T-helper 2 cell treated with Interferon-gamma antibody and Interleukin-4, amounts not matched to agents 5 μg/mL and 100 μg/mL, for 36 hours (primary cell): Measurements from ENCODE around the gene ZYG11A.
"Not testable (repeated sequence)": the region's sequence is repeated elsewhere in the genome, so short reads cannot be mapped to it uniquely, and the experiment has no call there.

Experiments used
- DNase-seq: peaks from one replicate; pipeline ENCODE4 v3.0.0; 2021; ENCODE audit warnings: low spot score
- H3K27ac Mint-ChIP-seq: one replicate; pipeline ENCODE4 v1.8.0; 2021; ENCODE audit warnings: mild to moderate bottlenecking, mixed read lengths
- H3K27me3 Mint-ChIP-seq: one replicate; pipeline ENCODE4 v1.8.0; 2021; ENCODE audit warnings: low read depth, mixed read lengths
- H3K36me3 Mint-ChIP-seq: one replicate; pipeline ENCODE4 v1.8.0; 2021; ENCODE audit warnings: low read depth, mixed read lengths
- H3K4me1 Mint-ChIP-seq: one replicate; pipeline ENCODE4 v1.8.0; 2021; ENCODE audit warnings: low read depth, mixed read lengths
- H3K4me3 Mint-ChIP-seq: one replicate; pipeline ENCODE4 v1.8.0; 2022; ENCODE audit warnings: mild to moderate bottlenecking, moderate library complexity, mixed read lengths
- H3K9me3 Mint-ChIP-seq: one replicate; pipeline ENCODE4 v1.8.0; 2021; ENCODE audit warnings: mixed read lengths

ZYG11A gene

DNA sequence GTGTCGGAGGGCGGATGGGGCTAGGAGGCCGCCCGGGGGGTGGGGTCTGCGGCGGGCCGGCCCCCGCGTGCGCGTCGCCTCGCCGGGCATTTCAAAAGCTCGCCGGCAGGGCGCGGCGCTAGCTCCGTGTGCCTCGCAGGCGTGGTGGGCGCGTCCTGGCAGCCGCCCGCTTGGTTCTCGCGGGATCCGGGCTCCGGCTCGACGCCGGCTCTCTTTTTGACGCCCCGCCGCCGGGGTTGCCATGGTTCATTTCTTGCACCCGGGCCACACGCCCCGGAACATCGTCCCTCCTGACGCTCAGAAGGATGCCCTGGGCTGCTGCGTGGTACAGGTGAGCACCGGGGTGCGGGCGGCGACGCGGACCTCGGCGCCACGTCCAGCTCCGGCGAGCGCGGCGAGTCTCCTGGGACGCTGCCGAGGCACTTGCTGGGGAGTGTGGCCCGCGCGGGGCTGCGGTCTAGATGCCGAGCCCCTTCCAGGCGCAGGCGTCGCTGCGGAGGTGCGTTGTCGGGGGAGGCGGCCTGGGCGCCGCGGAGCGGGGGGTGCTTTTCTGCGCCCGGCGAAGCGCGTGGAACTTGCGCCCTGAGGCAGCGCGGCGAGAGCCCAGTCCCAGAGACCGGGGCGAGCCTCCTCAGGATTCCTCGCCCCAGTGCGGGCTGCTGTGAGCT, at the start of gene ZYG11A:
ZYG11A (plus strand) TSS at position 118 of the 668 bp plus-strand sequence; CDS start at position 242, 124 bp downstream.
- no peaks in the 10 kb centered on the region for H3K36me3 Mint-ChIP-seq
- peaks cover 1% of the 10 kb centered on the region for H3K4me1 Mint-ChIP-seq
- DNase-seq: peak; percentile 83
- peaks cover 29% of the 10 kb centered on the region for H3K27me3 Mint-ChIP-seq
- no peak within 1 kb of the TSS for H3K27ac Mint-ChIP-seq
- H3K9me3 Mint-ChIP-seq: no peaks in the 10 kb centered on the region
- H3K4me3 Mint-ChIP-seq: peak within 1 kb of the TSS; percentile 67

DNA sequence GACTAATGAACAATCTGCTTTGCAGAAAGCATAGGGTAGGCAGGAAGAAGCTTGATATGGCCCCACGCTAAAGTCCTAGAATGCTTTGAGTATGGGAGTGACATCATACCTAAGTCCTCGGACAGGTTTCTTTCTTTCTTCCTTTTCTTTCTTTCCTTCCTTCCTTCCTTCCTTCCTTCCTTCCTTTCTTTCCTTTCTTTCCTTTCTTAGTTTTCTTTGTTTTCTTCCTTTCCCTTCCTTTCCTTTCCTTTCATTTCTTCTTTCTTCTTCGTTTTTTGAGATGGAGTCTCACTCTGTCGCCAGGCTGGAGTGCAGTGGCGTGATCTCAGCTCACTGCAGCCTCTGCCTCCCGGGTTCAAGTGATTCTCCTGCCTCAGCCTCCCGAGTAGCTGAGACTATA, 48.8 kb upstream of the ZYG11A start:
- not testable (repeated sequence) for H3K4me1 Mint-ChIP-seq, H3K4me3 Mint-ChIP-seq, H3K9me3 Mint-ChIP-seq, H3K27ac Mint-ChIP-seq, H3K27me3 Mint-ChIP-seq, H3K36me3 Mint-ChIP-seq, DNase-seq

DNA sequence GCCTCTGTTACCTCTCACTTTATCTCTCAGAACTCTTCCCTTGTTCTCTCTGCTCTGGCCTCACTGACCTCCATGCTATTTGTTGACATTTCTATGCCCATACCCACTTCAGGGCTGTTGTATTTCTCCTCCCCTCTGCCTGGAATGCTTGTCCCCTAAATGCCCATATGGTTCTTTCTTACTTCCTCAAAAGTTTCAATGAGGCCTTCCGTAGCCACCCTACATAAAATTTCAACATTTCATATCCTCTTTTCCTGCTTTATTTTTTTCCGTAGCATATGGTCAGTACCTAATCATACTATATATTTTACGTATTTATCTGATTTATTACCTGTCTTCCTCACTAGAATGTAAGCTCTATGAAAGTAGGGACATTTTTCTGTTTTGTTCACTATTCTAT, 47.1 kb upstream of the ZYG11A start:
- H3K4me3 Mint-ChIP-seq: no peak overlapping the region
- H3K4me1 Mint-ChIP-seq: no peaks in the 10 kb centered on the region
- no peak overlapping the region for H3K27ac Mint-ChIP-seq
- H3K9me3 Mint-ChIP-seq: no peaks in the 10 kb centered on the region
- H3K27me3 Mint-ChIP-seq: no peaks in the 10 kb centered on the region
- peaks cover 5% of the 10 kb centered on the region for H3K36me3 Mint-ChIP-seq
- DNase-seq: no peak

DNA sequence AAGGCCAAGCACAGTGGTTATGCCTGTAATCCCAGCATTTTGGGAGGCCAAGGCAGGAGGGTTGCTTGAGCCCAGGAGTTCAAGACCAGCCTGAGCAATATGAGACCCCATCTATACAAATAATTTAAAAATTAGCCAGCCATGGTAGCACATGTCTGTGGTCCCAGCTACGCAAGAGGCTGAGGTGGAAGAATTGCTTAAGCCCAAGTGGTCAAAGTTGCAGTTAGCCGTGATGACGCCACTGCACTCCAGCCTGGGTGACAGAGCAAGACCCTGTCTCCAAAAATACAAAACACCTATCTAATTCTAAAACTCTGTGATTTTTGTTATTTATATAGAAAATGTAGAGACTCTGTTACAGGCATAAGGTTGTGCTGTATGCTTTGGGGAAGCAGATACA, 44.2 kb upstream of the ZYG11A start:
- no peaks in the 10 kb centered on the region for H3K9me3 Mint-ChIP-seq
- H3K27me3 Mint-ChIP-seq: no peaks in the 10 kb centered on the region
- no peak for DNase-seq
- H3K4me3 Mint-ChIP-seq: no peak overlapping the region
- no peaks in the 10 kb centered on the region for H3K4me1 Mint-ChIP-seq
- H3K27ac Mint-ChIP-seq: no peak overlapping the region
- peaks cover 8% of the 10 kb centered on the region for H3K36me3 Mint-ChIP-seq

DNA sequence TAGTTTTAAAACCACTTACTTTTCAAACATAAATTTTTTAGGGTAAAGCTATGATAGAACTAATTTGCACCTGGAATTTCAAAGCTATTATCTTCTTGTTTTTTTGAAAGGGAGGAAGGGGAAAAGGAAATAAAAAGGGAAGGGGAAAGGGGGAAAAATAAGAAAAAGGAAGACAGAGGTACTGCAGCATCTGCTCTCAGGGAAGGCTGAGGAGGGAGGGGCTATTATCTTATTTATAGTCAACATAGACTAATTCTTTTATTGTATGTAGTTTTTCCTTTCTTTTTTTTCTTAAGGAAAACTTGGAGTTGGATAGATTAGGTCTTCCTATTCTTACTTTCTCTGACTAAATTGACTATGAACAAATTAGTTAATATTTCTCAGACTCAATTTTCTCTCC, 41.5 kb upstream of the ZYG11A start:
- H3K4me1 Mint-ChIP-seq: no peaks in the 10 kb centered on the region
- no peak overlapping the region for H3K27ac Mint-ChIP-seq
- no peak overlapping the region for H3K4me3 Mint-ChIP-seq

DNA sequence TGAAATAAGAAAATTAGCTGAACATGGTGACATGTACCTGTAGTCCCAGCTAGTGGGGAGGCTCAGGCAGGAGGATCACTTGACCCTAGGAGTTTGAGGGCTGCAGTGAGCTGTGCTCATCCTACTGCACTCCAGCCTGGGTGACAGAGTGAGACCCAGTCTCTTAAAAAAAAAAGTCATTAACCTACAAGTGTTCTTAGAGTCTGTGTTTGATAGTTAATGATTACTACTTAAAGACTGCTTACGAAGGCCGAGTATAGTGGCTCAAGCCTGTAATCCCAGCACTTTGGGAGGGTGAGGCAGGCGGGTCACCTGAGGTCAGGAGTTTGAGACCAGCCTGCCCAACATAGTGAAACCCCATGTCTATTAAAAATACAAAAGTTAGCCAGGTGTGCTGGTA, 38.5 kb upstream of the ZYG11A start:
- H3K36me3 Mint-ChIP-seq, H3K9me3 Mint-ChIP-seq, H3K27ac Mint-ChIP-seq, H3K27me3 Mint-ChIP-seq, H3K4me3 Mint-ChIP-seq, DNase-seq, H3K4me1 Mint-ChIP-seq: not testable (repeated sequence)

More for the DNA sequence above, 41.5 kb upstream of the ZYG11A start:
- H3K9me3 Mint-ChIP-seq: no peaks in the 10 kb centered on the region
- H3K36me3 Mint-ChIP-seq: peaks cover 8% of the 10 kb centered on the region
- H3K27me3 Mint-ChIP-seq: no peaks in the 10 kb centered on the region
- DNase-seq: no peak

DNA sequence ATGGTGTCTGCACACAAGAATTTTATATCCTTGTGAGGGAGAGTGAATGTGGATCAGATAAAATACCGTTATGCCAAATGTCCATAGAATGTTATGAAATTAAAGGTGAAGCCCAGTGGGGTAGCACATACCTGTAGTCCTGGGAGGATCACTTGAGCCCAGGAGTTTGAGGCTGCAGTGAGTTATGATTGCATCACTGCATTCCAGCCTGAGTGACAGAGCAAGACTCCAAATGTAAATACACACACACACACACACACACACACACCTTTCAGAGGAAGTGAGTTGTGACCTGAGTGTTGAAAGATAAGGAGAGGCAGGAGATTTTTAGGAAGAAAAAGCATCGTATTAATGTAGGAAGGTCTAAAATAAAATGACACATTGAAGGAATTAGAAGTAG, 28.1 kb upstream of the ZYG11A start:
- no peak overlapping the region for H3K4me3 Mint-ChIP-seq
- H3K27ac Mint-ChIP-seq: no peak overlapping the region
- no peaks in the 10 kb centered on the region for H3K27me3 Mint-ChIP-seq
- no peaks in the 10 kb centered on the region for H3K9me3 Mint-ChIP-seq
- H3K36me3 Mint-ChIP-seq: peaks cover 13% of the 10 kb centered on the region
- no peaks in the 10 kb centered on the region for H3K4me1 Mint-ChIP-seq
- no peak for DNase-seq

DNA sequence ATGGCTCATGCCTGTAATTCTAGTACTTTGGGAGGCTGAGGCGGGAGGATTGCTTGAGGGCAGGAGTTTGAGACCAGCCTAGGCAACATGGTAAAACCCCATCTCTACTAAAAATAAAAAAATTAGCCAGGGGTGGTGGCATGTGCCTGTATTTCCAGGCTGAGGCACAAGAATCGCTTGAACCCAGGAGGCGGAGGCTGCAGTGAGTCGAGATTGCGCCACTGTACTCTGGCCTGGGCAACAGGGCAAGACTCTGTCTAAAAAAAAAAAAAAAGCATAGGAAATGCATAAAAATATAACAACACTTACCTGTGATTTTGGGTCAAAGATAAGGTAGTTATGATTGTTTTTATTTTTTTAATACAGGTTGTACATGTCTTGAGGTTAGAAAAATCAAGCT, 21.7 kb upstream of the ZYG11A start:
- DNase-seq, H3K27ac Mint-ChIP-seq, H3K27me3 Mint-ChIP-seq, H3K4me3 Mint-ChIP-seq, H3K4me1 Mint-ChIP-seq, H3K9me3 Mint-ChIP-seq: not testable (repeated sequence)
- H3K36me3 Mint-ChIP-seq: peaks cover 13% of the 10 kb centered on the region

DNA sequence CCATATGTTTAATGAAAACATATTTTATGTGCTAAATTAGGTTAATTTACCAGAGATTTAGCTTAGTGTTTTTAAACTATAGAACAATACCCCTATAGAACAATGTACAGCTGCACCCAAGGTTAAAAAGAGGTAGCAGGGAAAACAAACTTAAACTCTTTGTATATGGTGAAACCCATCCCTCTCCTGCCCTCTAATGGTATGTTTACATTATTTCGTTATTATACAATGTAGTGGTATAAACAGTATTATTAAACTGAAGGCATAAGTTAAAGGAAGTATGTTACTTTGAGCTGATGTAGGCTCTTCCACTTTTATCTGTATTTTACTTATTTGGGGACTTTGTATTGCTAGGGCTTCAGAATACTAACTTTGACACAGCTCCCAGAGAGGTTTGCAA, 16.7 kb upstream of the ZYG11A start:
- no peaks in the 10 kb centered on the region for H3K27me3 Mint-ChIP-seq
- H3K36me3 Mint-ChIP-seq: peaks cover 8% of the 10 kb centered on the region
- no peak for DNase-seq
- no peak overlapping the region for H3K27ac Mint-ChIP-seq
- H3K4me1 Mint-ChIP-seq: no peaks in the 10 kb centered on the region
- H3K9me3 Mint-ChIP-seq: no peaks in the 10 kb centered on the region
- H3K4me3 Mint-ChIP-seq: no peak overlapping the region

DNA sequence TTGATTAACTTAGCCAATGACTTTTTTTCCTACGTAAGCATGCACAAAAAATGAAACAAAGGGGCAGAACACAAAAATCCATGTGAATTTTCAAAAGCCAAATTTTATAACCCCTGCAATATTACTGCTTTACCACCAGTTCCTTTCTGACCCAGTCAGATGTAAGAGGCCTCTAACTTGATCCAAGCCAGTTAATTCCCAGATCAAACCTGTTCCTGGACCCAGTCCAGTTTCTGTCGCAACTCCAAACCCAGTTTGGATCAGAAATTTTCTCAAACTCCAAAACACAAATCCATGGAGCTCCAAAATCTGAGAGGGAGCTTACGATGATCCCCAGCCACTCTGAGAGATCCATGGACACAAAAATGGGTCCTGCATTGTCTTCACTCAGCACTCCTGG, 7.8 kb upstream of the ZYG11A start:
- no peaks in the 10 kb centered on the region for H3K4me1 Mint-ChIP-seq
- DNase-seq: no peak
- H3K9me3 Mint-ChIP-seq: no peaks in the 10 kb centered on the region
- no peak overlapping the region for H3K4me3 Mint-ChIP-seq
- H3K27me3 Mint-ChIP-seq: peaks cover 4% of the 10 kb centered on the region
- H3K27ac Mint-ChIP-seq: no peak overlapping the region
- no peaks in the 10 kb centered on the region for H3K36me3 Mint-ChIP-seq

DNA sequence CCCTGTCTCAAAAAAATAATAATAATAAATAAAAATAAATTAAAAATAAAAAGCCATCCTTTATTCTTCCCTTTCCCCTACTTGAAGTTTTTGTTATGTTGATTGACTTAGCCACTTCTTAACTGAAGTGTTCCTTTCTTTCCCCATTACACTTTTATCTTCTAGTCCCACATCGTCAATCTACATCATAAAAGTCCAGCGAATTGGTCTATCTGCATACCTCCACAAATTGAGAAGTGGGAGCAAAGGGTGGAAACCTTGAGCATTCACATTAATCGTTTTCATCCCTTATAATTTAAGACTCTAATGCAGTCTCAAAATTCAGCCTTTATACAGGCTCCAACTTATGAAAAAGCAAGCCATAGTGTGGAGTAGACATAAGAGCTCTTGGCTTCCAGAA, 6.5 kb upstream of the ZYG11A start:
- Mint-ChIP-seq H3K4me1 (no peaks in the 10 kb centered on the region), H3K27me3 (peaks cover 8% of the 10 kb centered on the region), H3K27ac (no peak overlapping the region), H3K4me3 (no peak overlapping the region), H3K36me3 (no peaks in the 10 kb centered on the region), H3K9me3 (no peaks in the 10 kb centered on the region)
- no peak for DNase-seq

DNA sequence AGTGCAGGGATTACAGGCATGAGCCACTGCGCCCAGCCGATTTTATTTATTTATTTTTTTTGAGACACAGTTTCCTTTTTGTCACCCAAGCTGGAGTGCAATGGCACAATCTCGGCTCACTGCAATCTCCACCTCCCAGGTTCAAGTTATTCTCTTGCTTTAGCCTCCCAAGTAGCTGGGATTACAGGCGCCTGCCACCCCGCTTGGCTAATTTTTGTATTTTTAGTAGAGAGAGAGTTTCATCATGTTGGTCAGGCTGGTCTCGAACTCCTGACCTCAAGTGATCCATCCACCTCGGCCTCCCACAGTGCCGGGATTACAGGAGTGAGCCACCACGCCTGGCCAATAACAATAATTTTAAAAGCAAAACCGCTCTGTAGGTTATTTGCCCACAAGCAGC, 3.4 kb upstream of the ZYG11A start:
- not testable (repeated sequence) for H3K27ac Mint-ChIP-seq, H3K4me1 Mint-ChIP-seq, DNase-seq, H3K9me3 Mint-ChIP-seq, H3K36me3 Mint-ChIP-seq, H3K4me3 Mint-ChIP-seq
- peaks cover 21% of the 10 kb centered on the region for H3K27me3 Mint-ChIP-seq

DNA sequence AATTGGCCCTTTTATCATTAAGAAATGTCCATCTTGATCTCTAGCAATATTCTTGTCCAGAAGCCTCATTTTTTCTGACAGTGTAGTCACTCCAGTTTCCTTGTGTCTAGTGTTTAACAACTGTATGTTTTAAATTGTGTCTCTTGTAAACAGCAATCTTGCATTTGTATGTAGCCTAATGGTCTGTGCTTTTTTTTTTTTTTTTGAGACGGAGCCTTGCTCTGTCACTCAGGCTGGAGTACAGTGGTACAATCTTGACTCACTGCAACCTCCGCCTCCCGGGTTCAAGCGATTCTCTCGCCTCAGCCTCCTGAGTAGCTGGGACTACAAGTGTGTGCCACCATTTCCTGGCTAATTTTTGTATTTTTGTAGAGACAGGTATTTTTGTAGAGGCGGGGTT, 2.6 kb downstream of the ZYG11A start:
- not testable (repeated sequence) for DNase-seq, H3K9me3 Mint-ChIP-seq, H3K36me3 Mint-ChIP-seq, H3K4me3 Mint-ChIP-seq, H3K27ac Mint-ChIP-seq, H3K4me1 Mint-ChIP-seq
- H3K27me3 Mint-ChIP-seq: peaks cover 31% of the 10 kb centered on the region

DNA sequence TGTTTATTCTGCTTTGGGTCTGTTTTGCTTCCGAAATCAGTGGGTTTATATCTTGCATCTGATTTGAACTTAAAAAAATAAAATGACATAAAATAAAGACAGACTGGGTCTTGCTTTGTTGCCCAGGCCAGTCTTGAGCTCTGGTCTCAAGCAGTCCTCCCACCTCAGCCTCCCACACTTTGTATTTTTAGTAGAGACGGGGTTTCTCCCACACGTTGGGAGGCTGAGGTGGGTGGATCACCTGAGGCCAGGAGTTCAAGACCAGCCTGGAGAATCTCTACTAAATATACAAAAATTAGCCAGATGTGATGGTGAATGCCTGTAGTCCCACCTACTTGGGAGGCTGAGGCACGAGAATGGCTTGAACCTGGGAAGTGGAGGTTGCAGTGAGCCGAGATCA, 5.9 kb downstream of the ZYG11A start:
- H3K27me3 Mint-ChIP-seq: peaks cover 20% of the 10 kb centered on the region

DNA sequence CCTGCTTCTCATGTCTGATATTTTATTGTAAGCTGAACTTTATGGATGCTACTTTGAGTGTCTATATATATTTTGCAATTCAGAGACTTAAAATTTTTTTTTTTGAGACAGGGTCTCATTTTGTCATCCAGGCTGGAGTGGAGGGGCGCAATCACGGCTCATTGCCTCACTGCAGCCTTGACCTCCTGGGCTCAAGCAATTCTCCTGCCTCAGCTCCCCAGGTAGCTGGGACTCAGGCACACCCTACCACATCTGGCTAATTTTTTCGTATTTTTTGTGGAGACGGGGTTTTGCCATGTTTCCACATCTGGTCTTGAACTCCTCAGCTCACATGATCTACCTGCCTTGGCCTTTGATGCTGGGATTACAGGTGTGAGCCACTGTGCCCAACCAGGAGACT, 8.4 kb downstream of the ZYG11A start:
- H3K27ac Mint-ChIP-seq: no peak overlapping the region
- peaks cover 4% of the 10 kb centered on the region for H3K27me3 Mint-ChIP-seq
- H3K36me3 Mint-ChIP-seq: no peaks in the 10 kb centered on the region
- H3K4me3 Mint-ChIP-seq: no peak overlapping the region
- no peaks in the 10 kb centered on the region for H3K4me1 Mint-ChIP-seq
- DNase-seq: no peak
- H3K9me3 Mint-ChIP-seq: no peaks in the 10 kb centered on the region

More for the DNA sequence above, 5.9 kb downstream of the ZYG11A start:
- peaks cover 1% of the 10 kb centered on the region for H3K4me1 Mint-ChIP-seq
- no peaks in the 10 kb centered on the region for H3K9me3 Mint-ChIP-seq
- DNase-seq: no peak
- no peak overlapping the region for H3K4me3 Mint-ChIP-seq
- no peak overlapping the region for H3K27ac Mint-ChIP-seq
- H3K36me3 Mint-ChIP-seq: no peaks in the 10 kb centered on the region
